Muscle of leg (tissue), 11 donors: ENCODE measurements around the gene PTPRN2. TPM values are rescaled to one million over a fixed set of nuclear protein-coding genes. Genes with fewer than 3 reads are reported as not detected.

ENCODE experiments used
- DNase-seq: peaks from one replicate; pipeline ENCODE4 v3.0.0; 2013
- H3K27ac ChIP-seq: one replicate; pipeline ENCODE4 v1.5.1; 2013; ENCODE audit warnings: mild to moderate bottlenecking, low read length, control low read depth
- H3K27me3 ChIP-seq: one replicate; pipeline ENCODE4 v1.6.1; 2013; ENCODE audit warnings: low read length; ENCODE audit not compliant: control insufficient read depth, insufficient read depth
- H3K36me3 ChIP-seq: one replicate; pipeline ENCODE4 v1.6.1; 2013; ENCODE audit warnings: low read length; ENCODE audit not compliant: control insufficient read depth, insufficient read depth
- H3K4me1 ChIP-seq: one replicate; pipeline ENCODE4 v1.6.1; 2013; ENCODE audit warnings: low read length; ENCODE audit not compliant: control insufficient read depth, insufficient read depth
- H3K4me3 ChIP-seq: one replicate; pipeline ENCODE4 v1.5.1; 2013; ENCODE audit warnings: low read length, control low read depth
- H3K9me3 ChIP-seq: replicated peaks from 2 replicates; pipeline ENCODE4 v1.6.1; 2013; ENCODE audit warnings: low read depth, low read length; ENCODE audit not compliant: control insufficient read depth
- WGBS: methylation state at CpG from one replicate; pipeline ENCODE4 v1.1.5; 2013; ENCODE audit warnings: missing lambda C conversion rate; ENCODE audit not compliant: insufficient coverage; 5-methylcytosine and 5-hydroxymethylcytosine counted together
- polyA plus RNA-seq, 8 donors: library from polyadenylated mRNA; unstranded; fragments of 120-200 nt; gene quantifications; one replicate each; pipeline versions ENCODE4 v1.2.1 to v1.2.3, GENCODE V29; 2013; ENCODE audit warnings: inconsistent platforms in 1 of 8, low replicate concordance in 1 of 8; ENCODE audit not compliant: insufficient read length in 8 of 8, insufficient read depth in 1 of 8
- total RNA-seq: library from RNA; stranded (reverse); fragments of 120-200 nt; gene quantifications from one replicate; pipeline ENCODE4 v1.2.4, GENCODE V29; 2013

PTPRN2 gene
- total and polyA plus RNA-seq, 9 donors: 1.4 to 2.9 (median 2.3) TPM

GRCh38 chr7:158397885-158398284, 189.7 kb downstream of the PTPRN2 start:
- Histone ChIP-seq H3K4me3 (no peak overlapping the region), H3K4me1 (peaks cover 6% of the 10 kb centered on the region), H3K9me3 (peaks cover 3% of the 10 kb centered on the region), H3K27me3 (peaks cover 2% of the 10 kb centered on the region), H3K36me3 (no peaks in the 10 kb centered on the region), H3K27ac (no peak overlapping the region)
- WGBS: 44% methylated on average over 6 of the region's 6 CpGs
- DNase-seq: no peak

DNA sequence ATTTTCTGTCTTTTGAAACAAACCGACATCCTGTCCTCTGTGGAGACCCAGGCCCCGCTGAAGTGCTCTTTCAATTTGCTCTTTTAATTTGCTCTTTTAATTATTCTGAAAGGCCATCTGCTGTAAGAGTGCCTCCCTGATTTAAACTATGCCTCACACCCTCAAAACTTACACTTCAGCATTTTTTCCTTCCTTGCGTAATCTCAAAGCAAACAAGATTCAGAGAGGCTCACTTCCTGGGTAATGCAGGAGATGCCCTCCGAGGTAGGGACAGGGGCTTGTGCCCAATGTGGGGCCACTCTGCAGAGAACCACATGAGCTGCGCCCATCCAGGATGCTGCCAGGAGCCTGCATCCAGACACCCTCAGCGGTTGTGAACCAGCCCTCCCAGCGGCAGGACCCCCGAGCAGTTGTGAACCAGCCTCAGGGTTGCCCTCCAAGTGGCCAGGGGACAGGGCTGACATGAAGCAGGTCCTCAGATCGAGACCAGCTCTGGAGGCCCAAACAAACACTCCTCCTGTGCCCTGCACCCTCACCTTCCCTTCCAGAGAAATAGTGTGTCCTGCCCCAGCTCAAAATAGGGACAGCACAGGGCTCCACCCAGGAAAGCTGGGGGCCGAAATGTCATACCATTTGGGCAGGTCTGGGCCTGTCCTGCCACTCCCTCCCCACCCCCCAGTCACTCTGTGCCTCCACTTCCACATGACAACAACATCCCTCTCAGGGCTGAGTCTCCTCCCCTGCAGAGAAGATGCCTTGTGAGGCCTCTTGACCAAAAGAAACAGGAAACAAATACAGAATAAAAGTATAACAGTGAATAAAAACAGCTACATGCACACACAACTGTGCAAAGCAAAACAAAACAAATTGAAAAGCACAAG, 190.4 kb downstream of the PTPRN2 start:
- WGBS: 63% methylated on average over 9 of the region's 10 CpGs
- no peak overlapping the region for H3K4me3 ChIP-seq
- H3K27ac ChIP-seq: no peak overlapping the region
- DNase-seq: no peak
- no peaks in the 10 kb centered on the region for H3K36me3 ChIP-seq
- peaks cover 2% of the 10 kb centered on the region for H3K27me3 ChIP-seq
- no peaks in the 10 kb centered on the region for H3K4me1 ChIP-seq
- peaks cover 3% of the 10 kb centered on the region for H3K9me3 ChIP-seq

DNA sequence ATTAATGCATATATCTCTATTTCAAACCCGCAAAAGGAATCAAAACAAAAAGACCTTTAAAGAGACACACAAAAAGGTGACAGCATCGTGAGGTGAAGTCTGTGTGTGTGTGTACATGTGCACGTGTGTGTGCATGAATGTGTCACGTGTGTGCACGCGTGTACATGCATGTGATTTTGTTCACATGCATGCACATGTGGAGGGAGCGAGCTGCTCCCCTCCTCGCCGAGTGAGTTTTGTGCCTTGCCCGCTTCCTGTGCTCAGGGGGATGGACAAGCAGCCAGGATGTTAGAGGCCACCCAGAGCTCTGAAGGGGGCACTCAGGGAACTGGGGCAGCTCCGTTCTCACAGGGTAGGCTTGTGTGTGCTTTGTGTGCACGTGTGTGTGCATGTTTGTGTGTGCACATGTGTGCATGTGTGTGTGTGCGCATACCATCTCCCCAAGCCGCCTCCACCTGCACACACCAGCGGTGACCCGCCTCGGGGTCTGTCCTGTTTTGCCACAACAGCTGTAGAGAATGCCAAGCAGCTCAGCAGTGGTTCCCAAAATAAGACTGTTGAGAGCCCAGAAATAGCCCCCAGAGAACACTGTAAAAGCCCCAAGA, 191.2 kb downstream of the PTPRN2 start:
- WGBS: 76% methylated on average over 9 of the region's 17 CpGs

GRCh38 chr7:158395780-158396278, 191.8 kb downstream of the PTPRN2 start:
- H3K4me1 ChIP-seq: no peaks in the 10 kb centered on the region
- WGBS: 61% methylated on average over 17 of the region's 28 CpGs
- H3K36me3 ChIP-seq: no peaks in the 10 kb centered on the region
- H3K4me3 ChIP-seq: no peak overlapping the region
- no peak for DNase-seq
- H3K27me3 ChIP-seq: peaks cover 2% of the 10 kb centered on the region
- H3K9me3 ChIP-seq: peaks cover 3% of the 10 kb centered on the region
- no peak overlapping the region for H3K27ac ChIP-seq

More for the DNA sequence above, 191.2 kb downstream of the PTPRN2 start:
- no peak for DNase-seq
- Histone ChIP-seq H3K4me3 (no peak overlapping the region), H3K4me1 (no peaks in the 10 kb centered on the region), H3K27ac (no peak overlapping the region), H3K36me3 (no peaks in the 10 kb centered on the region), H3K27me3 (peaks cover 2% of the 10 kb centered on the region), H3K9me3 (peaks cover 3% of the 10 kb centered on the region)

DNA sequence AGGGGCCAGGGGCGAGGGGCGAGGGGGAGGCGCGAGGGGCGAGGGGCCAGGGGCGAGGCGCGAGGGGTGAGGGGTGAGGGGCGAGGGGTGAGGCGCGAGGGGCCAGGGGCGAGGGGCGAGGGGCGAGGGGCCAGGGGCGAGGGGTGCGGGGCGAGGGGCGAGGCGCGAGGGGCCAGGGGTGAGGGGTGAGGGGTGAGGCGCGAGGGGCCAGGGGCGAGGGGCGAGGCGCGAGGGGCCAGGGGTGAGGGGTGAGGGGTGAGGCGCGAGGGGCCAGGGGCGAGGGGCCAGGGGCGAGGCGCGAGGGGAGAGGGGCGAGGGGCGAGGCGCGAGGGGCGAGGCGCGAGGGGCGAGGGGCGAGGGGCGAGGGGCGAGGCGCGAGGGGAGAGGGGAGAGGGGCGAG, 192.3 kb downstream of the PTPRN2 start:
- Histone ChIP-seq H3K27me3 (no peaks in the 10 kb centered on the region), H3K4me1 (no peaks in the 10 kb centered on the region), H3K9me3 (peaks cover 3% of the 10 kb centered on the region), H3K36me3 (no peaks in the 10 kb centered on the region), H3K27ac (no peak overlapping the region), H3K4me3 (no peak overlapping the region)
- no peak for DNase-seq
- WGBS: 90% methylated on average over 4 of the region's 46 CpGs

DNA sequence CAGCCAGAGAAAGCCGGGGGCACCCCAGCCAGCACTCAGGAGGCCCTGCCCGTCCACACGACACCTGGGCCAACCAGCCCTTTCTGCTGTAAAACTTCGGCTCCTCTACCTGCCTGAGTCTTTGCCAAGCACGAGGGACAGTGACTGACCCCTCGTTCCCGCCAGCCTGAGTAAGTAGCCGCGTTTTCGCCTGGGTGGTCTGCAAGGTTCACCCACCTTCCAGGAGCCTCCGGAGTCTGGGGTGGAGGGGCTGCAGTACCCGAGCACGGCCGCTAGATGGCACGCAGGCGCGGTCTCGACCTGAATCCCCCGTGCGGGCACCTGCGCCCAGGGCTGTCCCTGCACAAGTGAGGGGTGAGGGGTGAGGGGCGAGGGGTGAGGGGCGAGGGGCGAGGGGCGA, 192.7 kb downstream of the PTPRN2 start:
- no peak for DNase-seq
- 44% methylated on average over 9 of the region's 25 CpGs for WGBS
- Histone ChIP-seq H3K36me3 (no peaks in the 10 kb centered on the region), H3K4me1 (no peaks in the 10 kb centered on the region), H3K4me3 (no peak overlapping the region), H3K27ac (no peak overlapping the region), H3K9me3 (peaks cover 3% of the 10 kb centered on the region), H3K27me3 (no peaks in the 10 kb centered on the region)

- H3K9me3 ChIP-seq: peaks cover 2% of the 10 kb centered on the region
- H3K4me1 ChIP-seq: no peaks in the 10 kb centered on the region
- no peak overlapping the region for H3K27ac ChIP-seq
- no peak overlapping the region for H3K4me3 ChIP-seq
- DNase-seq: no peak
- WGBS: 83% methylated on average over 11 of the region's 16 CpGs
- no peaks in the 10 kb centered on the region for H3K36me3 ChIP-seq
- no peaks in the 10 kb centered on the region for H3K27me3 ChIP-seq
Observed at GRCh38 chr7:158393926-158394625, 193.5 kb downstream of the PTPRN2 start.

- no peaks in the 10 kb centered on the region for H3K9me3 ChIP-seq
- 76% methylated on average over 11 of the region's 11 CpGs for WGBS
- H3K4me3 ChIP-seq: no peak overlapping the region
- no peaks in the 10 kb centered on the region for H3K4me1 ChIP-seq
- no peak for DNase-seq
- H3K27ac ChIP-seq: no peak overlapping the region
- no peaks in the 10 kb centered on the region for H3K27me3 ChIP-seq
- H3K36me3 ChIP-seq: no peaks in the 10 kb centered on the region
Observed at GRCh38 chr7:158392251-158392650, 195.4 kb downstream of the PTPRN2 start.

- Histone ChIP-seq H3K27ac (no peak overlapping the region), H3K4me3 (no peak overlapping the region), H3K9me3 (no peaks in the 10 kb centered on the region), H3K27me3 (peaks cover 1% of the 10 kb centered on the region), H3K36me3 (no peaks in the 10 kb centered on the region), H3K4me1 (no peaks in the 10 kb centered on the region)
- DNase-seq: no peak
- WGBS: 83% methylated on average over 1 of the region's 4 CpGs
Observed at GRCh38 chr7:158391541-158391940, 196.1 kb downstream of the PTPRN2 start.

DNA sequence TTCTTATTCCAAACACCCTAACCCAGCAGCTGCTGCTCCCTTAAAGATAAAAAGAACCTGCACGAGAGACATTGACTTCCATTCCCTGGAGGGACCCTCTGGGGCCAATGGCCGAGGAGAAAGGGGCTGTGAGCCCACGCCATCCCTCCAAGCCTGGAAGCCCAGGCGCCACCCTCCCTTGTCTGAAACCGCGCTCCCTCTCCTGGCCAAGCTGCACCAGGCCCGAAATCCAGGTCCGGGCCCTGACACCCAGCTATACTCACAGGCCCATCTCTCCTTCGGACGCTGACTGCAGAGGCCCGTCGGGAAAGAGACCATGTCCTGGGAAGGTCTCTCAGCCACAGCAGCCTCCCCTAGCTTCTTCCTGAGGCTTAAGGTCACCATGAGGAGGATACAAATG, 196.5 kb downstream of the PTPRN2 start:
- H3K4me3 ChIP-seq: no peak overlapping the region
- no peak overlapping the region for H3K27ac ChIP-seq
- peaks cover 2% of the 10 kb centered on the region for H3K27me3 ChIP-seq
- H3K36me3 ChIP-seq: no peaks in the 10 kb centered on the region
- no peaks in the 10 kb centered on the region for H3K4me1 ChIP-seq
- no peak for DNase-seq
- H3K9me3 ChIP-seq: no peaks in the 10 kb centered on the region
- WGBS: 73% methylated on average over 10 of the region's 12 CpGs
